ENCODE results near the gene MYOZ3.

MYOZ3 gene

GRCh38 chr5:150638488-150639376, 22.3 kb upstream of the MYOZ3 start:
- TF ChIP-seq BACH2 (CRISPR knock-in tag; IDR thresholded peaks at IDR 0.05; ENCODE audit: borderline replicate concordance) (no peak), ARNTL (CRISPR knock-in tag; IDR thresholded peaks at IDR 0.05; ENCODE audit: borderline replicate concordance, low read depth) (no peak), ZFP3 (CRISPR knock-in tag; IDR thresholded peaks at IDR 0.05) (no peak), ZNF8 (CRISPR knock-in tag; IDR thresholded peaks at IDR 0.05) (no peak), ZNF70 (CRISPR knock-in tag; IDR thresholded peaks at IDR 0.05) (no peak), PPARA (CRISPR knock-in tag; IDR thresholded peaks at IDR 0.05; ENCODE audit: borderline replicate concordance) (no peak), OSR1 (CRISPR knock-in tag; IDR thresholded peaks at IDR 0.05) (no peak), CSDC2 (CRISPR knock-in tag; IDR thresholded peaks at IDR 0.05) (no peak), PATZ1 (CRISPR knock-in tag; IDR thresholded peaks at IDR 0.05; ENCODE audit: borderline replicate concordance) (no peak), SNAI2 (CRISPR knock-in tag; IDR thresholded peaks at IDR 0.05) (no peak), ZNF565 (CRISPR knock-in tag; conservative IDR thresholded peaks at IDR 0.05; ENCODE audit: low read depth) (no peak), TSHZ2 (CRISPR knock-in tag; IDR thresholded peaks at IDR 0.05) (no peak), CREB5 (CRISPR knock-in tag; IDR thresholded peaks at IDR 0.05; ENCODE audit: low read depth) (no peak), ZFP30 (CRISPR knock-in tag; IDR thresholded peaks at IDR 0.05) (no peak), TOX (CRISPR knock-in tag; IDR thresholded peaks at IDR 0.05; ENCODE audit: borderline replicate concordance) (no peak)
- ATAC-seq = no peak

- no peak for ATAC-seq
- TF ChIP-seq CREB5 (CRISPR knock-in tag; IDR thresholded peaks at IDR 0.05; ENCODE audit: low read depth) (no peak), POU6F1 (CRISPR knock-in tag; IDR thresholded peaks at IDR 0.05; ENCODE audit: borderline replicate concordance, low read depth) (no peak), ZFP30 (CRISPR knock-in tag; IDR thresholded peaks at IDR 0.05) (no peak), TOX (CRISPR knock-in tag; IDR thresholded peaks at IDR 0.05; ENCODE audit: borderline replicate concordance) (no peak), ZNF70 (CRISPR knock-in tag; IDR thresholded peaks at IDR 0.05) (no peak), SNAI2 (CRISPR knock-in tag; IDR thresholded peaks at IDR 0.05) (no peak), ZNF565 (CRISPR knock-in tag; conservative IDR thresholded peaks at IDR 0.05; ENCODE audit: low read depth) (no peak), GLIS3 (CRISPR knock-in tag; IDR thresholded peaks at IDR 0.05) (no peak), CSRNP3 (CRISPR knock-in tag; IDR thresholded peaks at IDR 0.05) (no peak), ARNTL (CRISPR knock-in tag; IDR thresholded peaks at IDR 0.05; ENCODE audit: borderline replicate concordance, low read depth) (no peak), TSHZ2 (CRISPR knock-in tag; IDR thresholded peaks at IDR 0.05) (no peak), TCF4 (CRISPR knock-in tag; IDR thresholded peaks at IDR 0.05; ENCODE audit: borderline replicate concordance) (no peak), ESRRG (CRISPR knock-in tag; IDR thresholded peaks at IDR 0.05) (no peak), ZC3H10 (CRISPR knock-in tag; IDR thresholded peaks at IDR 0.05) (no peak), ISL1 (CRISPR knock-in tag; IDR thresholded peaks at IDR 0.05) (no peak), RARB (CRISPR knock-in tag; IDR thresholded peaks at IDR 0.05) (no peak), ZFP3 (CRISPR knock-in tag; IDR thresholded peaks at IDR 0.05) (no peak), PPARA (CRISPR knock-in tag; IDR thresholded peaks at IDR 0.05; ENCODE audit: borderline replicate concordance) (no peak), BACH2 (CRISPR knock-in tag; IDR thresholded peaks at IDR 0.05; ENCODE audit: borderline replicate concordance) (no peak)
Measured at GRCh38 chr5:150639377-150639692, 21.7 kb upstream of the MYOZ3 start.

Measured in SK-N-SH treated with all-trans-retinoic acid at 6 μM for 48 hours (cell line).